CD4-positive, CD25-positive, alpha-beta regulatory T cell (primary cell): ENCODE measurements around the gene NEU4. TPM values are rescaled to one million over a fixed set of nuclear protein-coding genes. Genes with fewer than 3 reads are reported as not detected.
A peak's percentile ranks its signal among the peaks of the same experiment; 100 is the strongest.
"Not testable (repeated sequence)": the region's sequence is repeated elsewhere in the genome, so short reads cannot be mapped to it uniquely, and the experiment has no call there.

Experiments used
- ATAC-seq, 2 donors: fragments of 150-1000 bp; cut with Tn5 transposase; one replicate each; pipeline ENCODE4 v1.10.0; 2021; ENCODE audit warnings: low read depth in 2 of 2, moderate number of reproducible peaks in 2 of 2, moderate library complexity in 1 of 2
- DNase-seq, 3 donors: peaks; one replicate each; pipeline versions ENCODE4 v3.0.0 to v3.0.0-alpha.2; 2012 to 2022; ENCODE audit warnings: mixed read lengths in 1 of 3
- H3K27ac ChIP-seq: one replicate; pipeline ENCODE4 v1.7.0; 2013; ENCODE audit warnings: mild to moderate bottlenecking, low read length; ENCODE audit not compliant: insufficient read depth, poor library complexity, severe bottlenecking
- H3K27me3 ChIP-seq: one replicate; pipeline ENCODE4 v1.7.0; 2013; ENCODE audit warnings: low read length; ENCODE audit not compliant: control insufficient read depth, insufficient read depth
- H3K36me3 ChIP-seq: one replicate; pipeline ENCODE4 v1.7.0; 2013; ENCODE audit warnings: mild to moderate bottlenecking, low read length, moderate library complexity; ENCODE audit not compliant: control insufficient read depth, insufficient read depth
- H3K4me1 ChIP-seq: 2 replicates; pipeline ENCODE4 v1.7.0; 2013; ENCODE audit warnings: mild to moderate bottlenecking, low read length; ENCODE audit not compliant: insufficient read depth, control insufficient read depth, poor library complexity, severe bottlenecking
- H3K4me3 ChIP-seq: one replicate; pipeline ENCODE4 v1.7.0; 2013; ENCODE audit warnings: low read depth, mild to moderate bottlenecking, low read length, moderate library complexity
- H3K9me3 ChIP-seq, 2 experiments: 1 replicate in 1 of 2; 2 replicates in 1 of 2; pipeline ENCODE4 v1.7.0; 2013; ENCODE audit warnings: low read length in 2 of 2, mild to moderate bottlenecking in 1 of 2, moderate library complexity in 1 of 2; ENCODE audit not compliant: control insufficient read depth in 2 of 2
- H3K27ac Mint-ChIP-seq, 3 donors: one replicate each; pipeline ENCODE4 v1.8.0; 2020 to 2022; ENCODE audit warnings: mild to moderate bottlenecking in 3 of 3, mixed read lengths in 3 of 3, moderate library complexity in 2 of 3
- H3K27me3 Mint-ChIP-seq: one replicate; pipeline ENCODE4 v1.8.0; 2022; ENCODE audit warnings: mild to moderate bottlenecking, mixed read lengths
- H3K36me3 Mint-ChIP-seq: one replicate; pipeline ENCODE4 v1.8.0; 2020; ENCODE audit warnings: mixed read lengths
- H3K4me1 Mint-ChIP-seq, 4 donors: one replicate each; pipeline ENCODE4 v1.8.0; 2020 to 2022; ENCODE audit warnings: mixed read lengths in 4 of 4, mild to moderate bottlenecking in 1 of 4
- H3K4me3 Mint-ChIP-seq, 4 donors: one replicate each; pipeline ENCODE4 v1.8.0; 2020 to 2022; ENCODE audit warnings: mild to moderate bottlenecking in 4 of 4, mixed read lengths in 4 of 4, moderate library complexity in 3 of 4
- H3K9me3 Mint-ChIP-seq, 7 donors: one replicate each; pipeline ENCODE4 v1.8.0; 2020 to 2022; ENCODE audit warnings: mixed read lengths in 7 of 7, mild to moderate bottlenecking in 3 of 7, moderate library complexity in 2 of 7
- polyA plus RNA-seq, 4 donors: library from polyadenylated mRNA; unstranded; fragments of 300-500 nt; fragmentation: Illumina TruSeq; gene quantifications; one replicate each; pipeline ENCODE4 v1.2.3, GENCODE V29; 2021
- total RNA-seq: library from RNA; stranded (reverse); gene quantifications from one replicate; pipeline ENCODE4 v1.2.3, GENCODE V29; 2022

NEU4 gene
- total and polyA plus RNA-seq, 5 donors from 2014 or later = 0.16 to 3.8 (median 0.67) TPM; not detected in 2

GRCh38 chr2:241777170-241777685 is 31.8 kb upstream of the NEU4 start:
- Histone ChIP-seq H3K27ac (no peak overlapping the region), H3K4me3 (no peak overlapping the region), H3K9me3 (peaks cover 0 to 5% of the 10 kb centered on the region in 2 experiments), H3K27me3 (no peaks in the 10 kb centered on the region), H3K4me1 (peaks cover 5% of the 10 kb centered on the region), H3K36me3 (no peaks in the 10 kb centered on the region)
- ATAC-seq (no peak), DNase-seq (no peak)
- H3K4me1 Mint-ChIP-seq = peaks cover under 1 to 8% (median 3%) of the 10 kb centered on the region in 4 donors
- no peaks in the 10 kb centered on the region for H3K36me3 Mint-ChIP-seq
- no peak overlapping the region for H3K27ac Mint-ChIP-seq
- H3K27me3 Mint-ChIP-seq = no peaks in the 10 kb centered on the region
- H3K9me3 Mint-ChIP-seq = peaks cover 0 to 8% (median 2%) of the 10 kb centered on the region in 7 donors
- H3K4me3 Mint-ChIP-seq = no peak overlapping the region

GRCh38 chr2:241777686-241778627 is 31.0 kb upstream of the NEU4 start:
- H3K4me1 ChIP-seq = no peaks in the 10 kb centered on the region
- Mint-ChIP-seq H3K4me1 (peaks cover 0 to 1% (median 0%) of the 10 kb centered on the region in 4 donors), H3K9me3 (peaks cover 0 to 8% (median 2%) of the 10 kb centered on the region in 7 donors), H3K27me3 (no peaks in the 10 kb centered on the region), H3K27ac (no peak overlapping the region), H3K36me3 (no peaks in the 10 kb centered on the region), H3K4me3 (no peak overlapping the region)
- ATAC-seq (no peak), DNase-seq (no peak)
- H3K27ac ChIP-seq = no peak overlapping the region
- no peaks in the 10 kb centered on the region for H3K27me3 ChIP-seq
- no peak overlapping the region for H3K4me3 ChIP-seq
- peaks cover 0 to 5% of the 10 kb centered on the region in 2 experiments for H3K9me3 ChIP-seq
- H3K36me3 ChIP-seq = no peaks in the 10 kb centered on the region

GRCh38 chr2:241780939-241781569 is 27.9 kb upstream of the NEU4 start:
- Mint-ChIP-seq H3K4me3 (no peak overlapping the region), H3K27ac (no peak overlapping the region)
- no peak for ATAC-seq

GRCh38 chr2:241782053-241782452 is 26.9 kb upstream of the NEU4 start:
- not testable (repeated sequence) for H3K9me3 Mint-ChIP-seq, H3K4me1 Mint-ChIP-seq, H3K4me3 Mint-ChIP-seq, H3K4me1 ChIP-seq, DNase-seq, H3K9me3 ChIP-seq, H3K36me3 ChIP-seq, H3K27ac Mint-ChIP-seq, H3K27me3 Mint-ChIP-seq, H3K4me3 ChIP-seq, H3K27me3 ChIP-seq, H3K27ac ChIP-seq, H3K36me3 Mint-ChIP-seq, ATAC-seq

More at GRCh38 chr2:241780939-241781569, 27.9 kb upstream of the NEU4 start:
- DNase-seq = no peak
- Histone ChIP-seq H3K4me1 (no peaks in the 10 kb centered on the region), H3K9me3 (peaks cover 0 to 5% of the 10 kb centered on the region in 2 experiments), H3K36me3 (no peaks in the 10 kb centered on the region), H3K4me3 (no peak overlapping the region), H3K27ac (no peak overlapping the region), H3K27me3 (no peaks in the 10 kb centered on the region)
- no peaks in the 10 kb centered on the region for H3K36me3 Mint-ChIP-seq
- peaks cover 0 to 8% (median 2%) of the 10 kb centered on the region in 7 donors for H3K9me3 Mint-ChIP-seq
- H3K4me1 Mint-ChIP-seq = no peaks in the 10 kb centered on the region
- H3K27me3 Mint-ChIP-seq = peaks cover 3% of the 10 kb centered on the region

- peaks cover 9% of the 10 kb centered on the region for H3K27me3 Mint-ChIP-seq
- ATAC-seq (no peak), DNase-seq (no peak)
- H3K27ac ChIP-seq = no peak overlapping the region
- peaks cover 0 to 1% (median 0%) of the 10 kb centered on the region in 7 donors for H3K9me3 Mint-ChIP-seq
- H3K27me3 ChIP-seq = no peaks in the 10 kb centered on the region
- peaks cover 0 to 2% (median 0%) of the 10 kb centered on the region in 4 donors for H3K4me1 Mint-ChIP-seq
- no peaks in the 10 kb centered on the region for H3K36me3 Mint-ChIP-seq
- no peak overlapping the region for H3K4me3 Mint-ChIP-seq
- no peaks in the 10 kb centered on the region for H3K4me1 ChIP-seq
- no peaks in the 10 kb centered on the region for H3K9me3 ChIP-seq
- no peaks in the 10 kb centered on the region for H3K36me3 ChIP-seq
- no peak overlapping the region for H3K4me3 ChIP-seq
- H3K27ac Mint-ChIP-seq = no peak overlapping the region
These were observed 20.9 kb upstream of the NEU4 start for GRCh38 chr2:241788135-241788534.

- Histone ChIP-seq H3K4me3 (no peak overlapping the region), H3K36me3 (no peaks in the 10 kb centered on the region), H3K27me3 (no peaks in the 10 kb centered on the region), H3K4me1 (no peaks in the 10 kb centered on the region), H3K9me3 (no peaks in the 10 kb centered on the region), H3K27ac (no peak overlapping the region)
- Mint-ChIP-seq H3K27me3 (peaks cover 9% of the 10 kb centered on the region), H3K4me1 (peaks cover 0 to 2% (median 0%) of the 10 kb centered on the region in 4 donors), H3K9me3 (peaks cover 0 to 1% (median 0%) of the 10 kb centered on the region in 7 donors), H3K36me3 (no peaks in the 10 kb centered on the region), H3K27ac (no peak overlapping the region), H3K4me3 (no peak overlapping the region)
- DNase-seq (peak in 1 of 3 donors; percentile 18), ATAC-seq (no peak)
These were observed 20.4 kb upstream of the NEU4 start for GRCh38 chr2:241788572-241788971.

GRCh38 chr2:241791385-241791784 is 17.6 kb upstream of the NEU4 start:
- not testable (repeated sequence) for H3K4me3 Mint-ChIP-seq, H3K36me3 ChIP-seq, H3K27ac Mint-ChIP-seq, H3K27ac ChIP-seq, H3K9me3 Mint-ChIP-seq, H3K27me3 Mint-ChIP-seq, H3K4me3 ChIP-seq, DNase-seq, H3K36me3 Mint-ChIP-seq, H3K27me3 ChIP-seq, ATAC-seq, H3K9me3 ChIP-seq, H3K4me1 ChIP-seq, H3K4me1 Mint-ChIP-seq
